SHP77 treated with DMSO at 0.1 percent for 48 hours (cell line): Measurements from ENCODE around the gene TIMM50.
"Not testable (repeated sequence)": the region's sequence is repeated elsewhere in the genome, so short reads cannot be mapped to it uniquely, and the experiment has no call there.

Experiments used
- DNase-seq: peaks from one replicate; lab custom pipeline; 2025; lab: John Stamatoyannopoulos, UW

TIMM50 gene

DNA sequence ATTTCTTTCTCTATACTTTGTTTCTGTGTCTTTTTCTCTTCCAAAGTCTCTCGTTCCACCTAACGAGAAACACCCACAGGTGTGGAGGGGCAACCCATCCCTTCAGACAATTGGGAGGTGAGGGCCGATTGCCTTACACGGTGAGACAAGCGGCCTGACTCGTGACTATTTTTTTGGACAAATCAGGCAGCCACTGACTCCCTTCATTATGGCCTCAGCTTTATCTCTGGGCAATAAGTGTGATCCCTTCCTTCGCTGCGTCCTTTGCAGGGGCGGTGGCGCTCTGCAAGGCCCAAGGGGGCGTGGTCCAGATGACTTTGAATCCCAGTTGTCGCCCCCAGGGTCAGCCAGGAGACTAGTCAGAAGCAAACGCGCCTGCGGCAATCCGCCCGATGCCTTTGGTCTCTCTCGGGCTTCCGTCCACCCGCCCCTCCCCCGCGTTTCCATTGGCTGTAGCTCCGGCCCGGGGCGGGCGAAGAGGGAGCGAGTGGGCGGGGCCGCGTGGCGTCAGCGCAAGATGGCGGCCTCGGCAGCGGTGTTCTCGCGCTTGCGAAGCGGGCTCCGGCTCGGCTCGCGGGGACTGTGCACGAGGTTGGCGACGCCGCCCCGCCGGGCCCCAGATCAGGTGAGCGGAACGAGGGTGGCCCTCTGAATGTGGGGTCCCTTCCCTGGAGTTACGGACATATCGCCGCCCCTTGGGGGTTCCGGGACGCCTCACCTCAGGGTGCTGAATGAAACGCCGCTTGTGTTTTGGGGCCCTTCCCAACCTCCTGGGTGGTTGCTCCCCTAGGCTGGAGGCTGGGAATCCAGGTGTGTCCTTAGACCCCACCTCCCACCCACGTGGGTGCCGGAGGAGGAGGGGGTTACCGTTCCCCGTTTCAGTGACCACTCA is at the start of gene TIMM50:
TSS of gene TIMM50 (plus strand) at position 502 of the 892 bp plus-strand sequence. CDS start at position 518, 16 bp downstream.
- DNase-seq: peak; percentile 98

DNA sequence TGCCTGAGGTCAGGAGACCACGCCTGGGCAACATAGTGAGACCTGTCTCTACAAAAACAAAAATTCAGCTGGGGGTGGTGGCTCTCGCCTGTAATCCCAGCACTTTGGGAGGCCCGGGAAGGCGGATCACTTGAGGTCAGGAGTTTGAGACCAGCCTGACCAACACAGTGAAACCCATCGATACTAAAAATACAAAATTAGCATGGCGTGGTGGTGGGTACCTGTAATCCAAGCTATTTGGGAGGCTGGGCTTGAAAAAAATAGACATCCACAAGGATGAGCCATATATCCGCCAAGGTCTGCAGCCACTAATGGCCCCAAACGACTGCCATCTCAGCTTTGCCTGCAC is 48.0 kb upstream of the TIMM50 start:
- no peak for DNase-seq

DNA sequence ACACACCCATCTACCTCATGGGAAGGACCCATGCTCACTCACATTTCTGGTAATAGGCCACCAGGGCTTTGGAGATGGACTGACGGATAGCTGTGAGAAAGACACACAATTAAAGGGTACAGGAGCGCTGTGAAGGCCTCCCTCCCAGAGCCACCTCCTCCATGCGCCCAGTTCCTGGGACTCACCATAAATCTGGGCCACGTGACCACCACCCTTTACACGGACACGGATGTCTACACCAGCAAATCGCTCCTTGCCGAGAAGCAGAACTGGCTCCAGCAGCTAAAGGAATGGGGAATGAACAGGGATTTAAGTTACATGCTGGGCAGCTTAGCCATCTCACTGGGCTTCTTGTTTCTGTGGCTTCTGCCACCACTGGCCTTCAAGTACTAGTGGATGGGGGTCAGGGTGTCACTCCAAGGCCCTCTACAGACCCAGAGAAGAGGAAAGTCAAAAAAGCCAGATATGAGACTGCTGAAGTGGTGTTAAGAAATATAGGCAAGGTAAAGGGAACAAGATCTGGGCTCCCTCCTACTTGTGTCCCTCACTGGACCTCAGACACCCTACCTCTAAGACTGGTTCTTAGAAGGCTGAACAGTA is 47.1 kb upstream of the TIMM50 start:
- DNase-seq: no peak

DNA sequence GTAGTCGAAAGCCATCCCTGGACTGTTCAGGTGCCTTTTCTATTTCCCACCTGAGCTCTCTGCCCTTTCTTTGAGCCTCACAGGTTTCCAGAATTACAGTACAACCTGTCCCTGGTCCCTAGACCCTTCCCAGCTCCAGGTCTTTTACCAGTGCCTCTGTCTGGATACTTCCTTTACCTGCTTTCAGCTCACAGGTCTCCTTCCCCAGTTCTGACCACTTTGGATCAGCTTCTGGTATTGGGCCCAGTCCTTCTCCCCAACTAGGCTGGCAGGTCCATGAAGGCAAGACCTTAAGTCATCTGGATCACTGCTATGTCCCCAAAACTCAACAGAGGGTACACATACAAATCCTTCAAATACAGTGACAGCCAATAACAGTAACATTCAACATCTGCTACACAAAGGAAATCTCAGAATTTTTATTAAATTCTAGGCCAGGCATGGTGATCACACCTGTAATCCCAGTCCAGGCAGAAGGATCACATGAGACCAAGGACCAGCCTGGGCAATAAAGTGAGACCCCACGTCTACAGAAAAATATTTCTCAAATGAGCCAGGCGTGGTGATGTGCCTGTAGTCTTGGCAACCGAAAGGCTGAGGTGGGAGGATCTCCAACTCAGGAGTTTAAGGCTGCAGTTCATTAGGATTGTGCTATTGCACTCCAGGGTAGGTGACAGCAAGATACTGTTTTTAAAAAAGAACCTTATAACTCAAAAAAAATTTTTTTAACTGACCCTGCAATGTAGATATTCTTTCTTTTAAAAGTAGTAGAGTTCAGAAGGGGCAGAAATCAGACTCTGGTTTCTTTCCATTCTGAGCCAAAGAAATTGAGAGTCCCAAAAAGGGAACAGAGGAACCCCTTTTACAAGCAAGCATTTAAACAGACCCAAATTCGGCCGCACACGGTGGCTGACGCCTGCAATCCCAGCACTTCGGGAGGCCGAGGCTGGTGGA is 46.2 kb upstream of the TIMM50 start:
- DNase-seq: no peak

DNA sequence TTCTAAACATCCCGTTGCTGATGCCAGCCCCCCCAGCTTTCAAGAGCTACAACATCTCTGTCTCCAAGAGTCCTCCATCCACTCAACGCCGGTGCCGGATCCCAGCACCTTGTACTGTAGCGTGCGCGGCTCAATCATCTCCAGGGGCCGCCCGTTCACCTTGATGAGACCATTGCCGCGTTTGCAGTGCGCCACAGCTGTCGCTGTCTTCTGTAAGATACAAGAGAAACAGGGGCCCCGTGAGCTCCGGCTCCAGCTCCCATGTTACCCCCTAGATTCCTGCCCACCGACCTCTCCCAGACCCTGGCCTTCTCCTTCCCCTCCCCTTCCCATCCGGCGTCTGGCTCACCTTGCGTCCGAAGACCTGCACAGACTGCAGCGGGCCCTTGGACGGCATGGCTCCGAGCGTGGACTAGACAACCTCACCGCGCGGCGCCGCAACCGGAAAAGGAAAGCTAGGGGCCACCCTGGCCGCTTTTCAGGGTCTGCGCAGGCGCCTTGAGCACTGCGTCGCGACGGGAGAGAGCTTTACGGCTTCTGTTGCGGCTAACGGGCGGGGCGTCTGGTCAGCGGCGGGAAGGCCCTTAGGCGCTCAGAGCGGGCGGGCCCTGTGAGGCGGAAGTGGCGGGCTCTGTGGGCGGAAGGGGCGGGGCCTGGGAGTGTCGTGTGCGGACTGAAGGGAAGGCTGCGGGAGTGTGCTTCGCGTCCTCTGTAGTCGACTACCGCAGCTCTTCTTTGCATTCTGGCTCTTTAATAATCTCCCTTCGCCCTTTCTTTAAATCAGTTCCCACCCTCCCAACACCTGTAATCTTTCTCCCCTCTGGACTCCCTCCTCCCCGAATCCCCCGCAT is 44.9 kb upstream of the TIMM50 start, which contains the start of gene RPS16:
TSS of gene RPS16 (minus strand) at position 451 of the 851 bp plus-strand sequence. CDS start at position 397, 54 bp downstream.
- DNase-seq: peak; percentile 98

DNA sequence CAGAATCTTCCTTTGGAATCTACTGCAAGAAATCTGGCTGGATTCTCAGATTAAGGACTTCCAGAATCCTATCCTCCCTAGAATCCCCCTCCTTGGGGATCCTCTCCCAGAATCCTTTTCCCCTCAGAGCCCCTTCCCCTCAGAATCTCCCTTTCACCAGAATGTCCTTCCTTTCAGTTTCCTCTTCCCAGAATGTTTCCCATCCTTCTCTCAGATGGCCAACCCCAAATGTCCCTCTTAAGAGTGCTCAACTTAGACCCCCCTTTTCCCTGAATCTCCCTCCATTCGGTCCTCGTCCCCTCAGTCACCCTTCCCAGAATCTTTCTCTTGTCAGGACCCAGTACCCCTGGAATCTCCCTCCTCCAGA is 44.3 kb upstream of the TIMM50 start:
- no peak for DNase-seq

DNA sequence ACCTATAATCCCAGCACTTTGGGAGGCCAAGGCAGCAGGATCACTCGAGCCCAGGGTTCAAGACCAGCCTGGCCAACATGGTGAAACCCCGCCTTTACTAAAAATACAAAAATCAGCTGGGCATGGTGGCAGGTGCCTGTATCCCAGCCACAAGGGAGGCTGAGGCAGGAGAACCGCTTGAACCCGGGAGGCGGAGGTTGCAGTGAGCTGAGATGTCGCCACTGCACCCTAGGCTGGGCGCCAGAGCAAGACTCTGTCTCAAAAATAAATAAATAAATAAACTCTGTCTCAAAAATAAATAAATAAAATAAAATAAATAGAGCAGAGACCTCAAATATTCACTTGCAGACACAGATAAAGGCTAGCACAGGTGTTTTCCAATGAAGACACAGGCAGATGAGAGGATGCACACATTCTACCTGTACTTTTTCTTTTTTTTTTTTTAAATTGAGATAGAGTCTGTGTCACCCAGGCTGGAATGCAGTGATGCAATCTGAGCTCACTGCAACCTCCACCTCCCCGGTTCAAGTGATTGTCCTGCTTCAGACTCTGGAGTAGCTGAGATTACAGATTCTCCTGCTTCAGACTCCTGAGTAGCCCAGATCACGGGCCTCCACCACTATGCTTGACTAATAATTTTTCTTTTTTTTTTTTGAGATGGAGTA is 42.2 kb upstream of the TIMM50 start:
- DNase-seq: no peak

DNA sequence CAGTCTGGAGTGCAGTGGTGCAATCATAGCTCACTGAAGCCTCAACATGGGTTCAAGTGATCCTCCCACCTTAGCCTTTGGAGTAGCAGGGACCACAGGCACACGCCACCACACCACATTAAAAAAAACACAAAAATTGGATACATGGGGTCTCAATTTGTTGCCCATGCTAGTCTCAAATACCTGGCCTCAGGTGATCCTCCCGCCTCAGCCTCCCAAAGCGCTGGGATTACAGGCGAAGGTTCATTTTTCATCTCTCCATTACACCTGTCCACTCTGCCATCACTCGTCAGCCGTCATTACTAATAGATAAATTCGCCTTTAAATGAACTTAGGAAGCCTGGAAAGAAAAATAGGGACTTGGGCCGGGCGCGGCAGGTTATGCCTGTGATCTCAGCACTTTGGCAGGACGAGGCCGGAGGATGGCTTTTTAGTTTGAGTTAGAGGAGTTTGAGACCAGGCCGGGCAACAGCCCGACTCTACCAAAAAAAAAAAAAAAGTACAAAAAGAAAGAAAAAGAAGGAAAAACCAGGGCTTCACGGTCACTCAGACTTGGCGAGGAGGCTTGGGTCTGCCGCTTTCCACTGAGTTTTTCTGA is 35.9 kb upstream of the TIMM50 start:
- no peak for DNase-seq

DNA sequence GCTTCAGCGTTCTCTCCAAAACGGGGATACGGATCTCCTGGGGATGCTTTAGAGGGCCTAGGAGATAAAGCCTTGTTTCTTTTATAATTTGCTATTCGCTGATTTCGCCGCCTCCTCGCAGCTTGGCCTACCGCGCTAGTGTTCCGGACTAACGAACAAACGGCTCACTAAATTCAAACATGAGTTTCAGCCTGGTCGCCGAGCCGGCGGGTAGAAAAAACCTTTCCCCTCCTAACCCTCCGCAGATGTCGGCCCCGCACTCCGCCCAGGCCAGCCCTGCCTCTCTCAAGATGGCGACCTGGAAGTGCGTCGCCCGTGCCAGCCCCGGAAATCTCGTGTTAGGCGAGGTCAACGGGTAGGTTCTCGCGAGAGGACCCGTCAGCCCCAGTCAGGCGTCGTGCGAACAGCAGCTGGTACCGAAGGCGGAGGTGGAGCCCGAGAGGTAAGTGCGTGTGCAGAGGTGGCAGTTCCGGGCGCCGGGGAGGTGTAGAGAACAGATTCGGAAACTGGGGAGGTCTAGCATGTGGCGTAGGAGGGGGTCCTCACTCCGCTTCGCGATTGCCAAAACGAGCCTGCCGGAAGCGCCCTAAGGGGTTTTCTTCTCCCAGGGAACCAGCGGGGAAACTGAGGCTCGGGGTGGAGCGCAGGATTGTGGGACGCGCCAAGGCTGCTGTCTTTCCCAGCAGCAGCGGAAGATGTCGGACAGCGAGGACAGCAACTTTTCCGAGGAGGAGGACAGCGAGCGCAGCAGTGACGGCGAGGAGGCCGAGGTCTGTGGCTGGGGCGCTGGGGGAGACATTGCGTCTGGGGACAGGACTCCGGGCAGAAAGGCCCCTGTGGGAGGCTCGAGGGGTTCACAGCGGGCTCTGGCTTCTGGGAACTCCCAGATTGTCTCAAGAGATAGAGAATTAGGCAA is 35.2 kb upstream of the TIMM50 start, which contains the start of gene SUPT5H:
TSS of gene SUPT5H (plus strand) at position 387 of the 916 bp plus-strand sequence. CDS start at position 696, 309 bp downstream.
- peak; percentile 92 for DNase-seq

DNA sequence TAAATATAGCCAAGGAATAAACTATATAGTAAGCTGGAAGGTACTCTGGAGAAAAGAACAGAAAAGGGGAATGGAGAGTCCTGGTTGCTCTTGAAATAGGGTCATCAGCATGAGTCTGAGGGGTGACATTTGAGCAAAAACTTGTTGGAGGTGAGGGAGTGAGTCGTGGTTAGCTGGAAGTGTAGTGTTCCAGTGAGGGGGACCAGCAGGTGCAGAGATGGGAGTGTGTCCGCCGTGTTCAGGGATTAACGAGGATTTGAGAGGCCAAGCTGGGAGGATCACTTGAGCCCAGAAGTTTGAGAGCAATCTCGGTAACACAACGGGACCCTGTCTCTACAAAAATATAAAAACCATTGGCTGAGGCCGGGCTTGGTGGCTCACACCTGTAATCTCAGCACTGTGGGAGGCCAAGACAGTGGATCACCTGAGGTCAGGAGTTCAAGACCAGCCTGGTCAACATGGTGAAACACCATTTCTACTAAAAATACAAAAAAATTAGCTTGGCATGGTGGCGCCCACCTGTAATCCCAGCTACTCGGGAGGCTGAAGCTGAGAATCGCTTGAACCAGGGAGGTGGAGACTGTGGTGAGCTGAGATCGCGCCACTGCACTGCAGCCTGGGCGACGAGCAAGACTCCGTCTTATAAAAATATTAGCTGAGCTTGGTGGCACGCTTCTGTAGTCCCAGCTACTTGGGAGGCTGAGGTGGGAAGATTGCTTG is 34.1 kb upstream of the TIMM50 start:
- DNase-seq: no peak

DNA sequence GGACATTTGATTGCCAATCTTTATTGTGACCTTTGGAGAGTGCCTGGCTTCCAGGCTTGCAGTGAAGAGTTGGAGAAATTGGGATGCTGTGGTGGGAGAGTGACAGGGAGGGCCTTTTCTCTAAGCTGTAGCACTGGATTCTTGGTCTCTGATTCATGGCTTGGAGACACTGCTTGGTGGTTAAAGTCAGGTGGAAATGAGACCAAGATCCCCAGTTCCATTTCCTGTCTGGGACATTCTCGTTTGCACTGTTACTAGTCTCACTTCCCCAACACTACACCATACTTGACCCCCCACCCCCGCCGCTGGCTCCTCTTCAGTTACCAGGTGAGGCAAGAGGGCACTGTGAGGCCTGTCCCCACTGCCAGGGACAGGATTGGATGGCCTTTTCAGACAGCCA is 32.4 kb upstream of the TIMM50 start:
- no peak for DNase-seq

DNA sequence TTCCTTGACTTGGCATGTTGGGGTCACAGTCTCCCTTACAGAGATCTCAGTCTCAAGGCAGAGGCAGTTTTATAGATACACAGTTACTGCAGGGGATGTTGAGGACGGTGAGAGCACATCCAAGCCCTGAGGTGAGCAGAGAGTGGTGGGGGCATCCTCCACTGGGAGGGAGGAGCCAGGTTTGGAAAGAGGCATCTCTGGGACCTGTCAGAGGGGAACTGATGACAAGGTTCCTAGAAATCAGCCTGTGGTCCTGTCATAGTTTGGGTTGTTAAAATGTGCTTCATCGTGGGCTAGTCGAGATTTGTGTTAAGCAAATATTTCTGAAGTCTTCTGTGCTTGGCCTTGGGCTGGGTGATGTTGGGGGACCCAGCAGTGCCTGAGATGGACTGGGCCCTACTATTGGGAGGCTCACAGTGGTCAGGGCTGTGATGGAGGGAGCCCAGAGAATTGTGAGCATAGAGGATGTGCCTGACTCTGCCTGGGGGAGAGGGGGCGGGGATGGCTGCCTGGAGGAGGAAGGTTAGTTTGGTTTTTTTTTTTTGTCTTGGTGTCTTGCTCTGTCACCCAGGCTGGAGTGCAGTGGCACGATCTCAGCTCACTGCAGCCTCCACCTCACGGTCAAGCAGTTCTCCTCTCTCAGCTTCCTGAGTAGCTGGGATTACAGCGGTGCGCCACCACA is 31.4 kb upstream of the TIMM50 start:
- no peak for DNase-seq

DNA sequence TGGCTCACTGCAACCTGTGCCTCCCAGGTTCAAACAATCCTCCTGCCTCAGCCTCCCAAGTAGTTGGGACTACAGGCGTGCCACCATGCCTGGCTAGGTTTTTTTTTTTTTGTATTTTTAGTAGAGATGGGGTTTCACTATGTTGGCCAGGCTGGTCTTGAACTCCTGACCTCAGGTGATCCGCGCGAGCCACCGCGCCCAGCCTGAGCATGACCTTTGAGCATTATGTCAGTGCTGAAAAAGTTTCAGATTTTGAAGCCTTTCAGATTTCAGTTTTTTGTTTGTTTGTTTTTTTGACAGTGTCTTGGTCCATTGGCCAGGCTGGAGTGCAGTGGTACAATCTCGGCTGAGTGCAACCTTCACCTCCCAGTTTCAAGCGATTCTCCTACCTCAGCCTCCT is 29.4 kb upstream of the TIMM50 start:
- not testable (repeated sequence) for DNase-seq

DNA sequence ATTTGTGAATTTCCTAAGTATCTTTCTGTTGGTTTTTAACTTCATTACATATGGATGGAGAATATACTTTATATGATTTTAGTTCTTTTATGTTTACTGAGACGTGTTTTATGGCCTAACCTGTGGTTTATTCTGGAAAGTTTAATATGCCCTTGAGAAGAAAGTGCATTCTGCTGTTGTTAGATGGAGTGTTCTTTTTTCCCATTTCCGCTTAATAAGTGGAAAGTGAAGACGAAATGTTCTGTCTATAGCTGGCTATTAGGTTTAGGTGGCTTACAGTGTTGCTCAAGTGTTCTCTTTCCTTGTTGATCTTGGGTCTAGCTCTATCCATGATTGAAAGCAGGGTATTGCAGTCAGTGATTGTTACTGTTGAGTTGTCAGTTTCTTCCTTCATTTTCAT is 17.2 kb upstream of the TIMM50 start:
- no peak for DNase-seq

DNA sequence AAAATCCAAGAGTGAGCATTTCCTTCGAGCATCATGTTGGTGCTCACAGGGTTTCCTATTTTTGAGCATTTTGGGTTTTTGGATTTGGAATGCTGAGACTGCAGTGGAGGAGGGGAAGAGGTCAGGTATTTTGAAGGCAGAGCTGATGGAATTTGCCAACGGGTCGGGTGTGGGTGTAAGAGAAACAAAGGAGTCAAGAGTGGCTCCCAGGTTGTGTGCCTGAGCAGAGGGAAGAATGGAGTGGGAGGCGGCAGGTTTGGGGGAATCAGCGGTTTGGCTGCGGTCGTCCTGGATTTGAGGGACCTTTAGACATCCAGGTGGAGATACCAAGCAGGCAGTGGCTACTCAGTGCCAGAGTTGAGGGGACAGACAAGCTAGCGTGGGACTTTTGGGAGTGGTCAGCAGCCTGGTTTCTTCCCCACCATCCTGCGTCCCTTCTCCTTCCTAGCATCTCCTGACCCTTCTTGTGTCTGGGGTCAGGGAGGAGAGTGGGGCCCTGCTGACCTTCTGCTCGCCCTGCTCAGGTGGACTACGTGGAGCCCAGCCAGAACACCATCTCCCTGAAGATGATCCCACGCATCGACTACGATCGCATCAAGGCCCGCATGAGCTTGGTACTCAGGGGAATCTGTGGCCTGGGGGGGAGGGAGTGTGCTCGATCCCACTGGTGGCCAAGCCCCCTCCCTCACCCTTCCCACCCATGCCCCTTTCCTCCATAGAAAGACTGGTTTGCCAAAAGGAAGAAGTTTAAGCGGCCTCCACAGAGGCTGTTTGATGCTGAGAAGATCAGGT is 14.5 kb upstream of the TIMM50 start:
- DNase-seq: no peak

DNA sequence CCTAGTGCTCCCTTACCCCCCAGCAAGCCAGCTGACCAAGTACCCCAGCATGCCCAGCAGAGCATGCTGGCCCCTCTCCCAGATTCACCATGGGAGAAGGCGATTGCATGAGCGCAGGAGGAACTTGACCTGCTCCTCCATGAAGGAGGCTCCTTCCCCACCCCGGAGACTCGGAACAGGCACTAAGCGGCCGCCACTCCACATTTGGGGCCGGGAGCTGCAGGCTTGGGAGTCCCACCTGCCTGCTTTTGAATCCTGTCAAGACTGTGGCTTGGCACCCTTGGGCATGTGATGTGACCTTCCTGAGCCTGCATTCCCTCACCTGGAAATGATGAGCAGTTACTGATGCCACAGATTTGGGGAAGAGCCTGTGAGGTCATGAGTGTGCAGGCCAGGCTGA is 12.7 kb upstream of the TIMM50 start:
- no peak for DNase-seq

DNA sequence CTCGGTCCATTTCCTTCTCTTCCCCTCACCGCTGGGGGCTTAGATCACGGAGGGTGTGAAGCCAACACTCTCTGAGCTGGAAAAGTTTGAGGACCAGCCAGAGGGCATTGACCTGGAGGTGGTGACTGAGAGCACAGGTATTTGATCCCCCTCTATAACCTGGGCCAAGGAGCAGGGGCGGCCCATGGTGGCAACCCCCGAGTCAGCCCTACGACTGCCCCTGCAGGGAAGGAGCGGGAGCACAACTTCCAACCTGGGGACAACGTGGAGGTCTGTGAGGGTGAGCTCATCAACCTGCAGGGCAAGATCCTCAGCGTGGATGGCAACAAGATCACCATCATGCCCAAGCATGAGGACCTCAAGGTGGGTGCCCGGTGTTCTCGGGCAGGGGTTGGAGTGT is 11.6 kb upstream of the TIMM50 start:
- no peak for DNase-seq
